Progenitor cell of endocrine pancreas (in vitro differentiated cells): ENCODE measurements around the gene LYZL4. TPM values are rescaled to one million over a fixed set of nuclear protein-coding genes. Genes with fewer than 3 reads are reported as not detected.

Experiments used
- DNase-seq: peaks from one replicate; pipeline ENCODE4 v3.0.0; 2021; ENCODE audit warnings: low spot score; ENCODE audit not compliant: unreplicated experiment
- H3K27ac Mint-ChIP-seq: 2 replicates; pipeline ENCODE4 v1.8.0; 2021; ENCODE audit warnings: mild to moderate bottlenecking, moderate library complexity, mixed read lengths
- H3K27me3 Mint-ChIP-seq: 2 replicates; pipeline ENCODE4 v1.8.0; 2021; ENCODE audit warnings: mixed read lengths
- H3K36me3 Mint-ChIP-seq: 2 replicates; pipeline ENCODE4 v1.8.0; 2022; ENCODE audit warnings: mixed read lengths; ENCODE audit not compliant: insufficient read depth
- H3K4me1 Mint-ChIP-seq: 2 replicates; pipeline ENCODE4 v1.8.0; 2021; ENCODE audit warnings: low read depth, mixed read lengths
- H3K4me3 Mint-ChIP-seq: 2 replicates; pipeline ENCODE4 v1.8.0; 2021; ENCODE audit warnings: low read depth, mild to moderate bottlenecking, moderate library complexity, mixed read lengths
- H3K9me3 Mint-ChIP-seq: 2 replicates; pipeline ENCODE4 v1.8.0; 2021; ENCODE audit warnings: low read depth, mixed read lengths
- CTCF ChIP-seq: fragments of 200-600 bp; sonication (generic); IDR thresholded peaks from one replicate; pipeline ENCODE4 v1.5.0; 2021; ENCODE audit warnings: antibody characterized with exemption, mild to moderate bottlenecking; ENCODE audit not compliant: unreplicated experiment
- total RNA-seq: library from RNA; stranded (reverse); gene quantifications from 2 replicates; pipeline ENCODE4 v1.2.1, GENCODE V29; 2021

Gene LYZL4
- total RNA-seq, 1 donor from 2014 or later: not detected

DNA sequence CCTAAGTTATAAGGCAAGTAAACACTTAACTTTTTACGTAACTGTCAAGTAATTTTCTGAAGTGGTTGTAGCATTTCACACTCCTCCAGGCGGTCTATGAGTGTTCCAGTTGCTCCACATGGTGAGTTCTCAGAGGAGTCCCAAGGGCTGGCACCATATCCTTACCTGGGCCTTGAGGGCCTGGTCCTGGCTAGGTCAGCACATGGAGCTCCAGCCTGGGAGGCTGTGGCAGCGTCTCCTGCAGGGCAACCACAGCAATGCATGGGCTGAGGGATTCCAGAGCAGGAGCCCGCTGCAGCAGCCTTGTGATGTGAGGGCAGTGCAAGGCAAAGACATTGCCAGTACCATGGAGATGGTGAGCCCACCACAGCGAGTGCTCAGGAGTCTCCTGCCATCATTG lies 32.2 kb upstream of the LYZL4 start:
- H3K4me1 Mint-ChIP-seq: no peaks in the 10 kb centered on the region
- no peaks in the 10 kb centered on the region for H3K36me3 Mint-ChIP-seq
- H3K9me3 Mint-ChIP-seq: no peaks in the 10 kb centered on the region
- no peak overlapping the region for H3K4me3 Mint-ChIP-seq
- H3K27ac Mint-ChIP-seq: no peak overlapping the region
- no peak for DNase-seq
- TF ChIP-seq CTCF: no peak
- H3K27me3 Mint-ChIP-seq: peaks cover 58% of the 10 kb centered on the region

DNA sequence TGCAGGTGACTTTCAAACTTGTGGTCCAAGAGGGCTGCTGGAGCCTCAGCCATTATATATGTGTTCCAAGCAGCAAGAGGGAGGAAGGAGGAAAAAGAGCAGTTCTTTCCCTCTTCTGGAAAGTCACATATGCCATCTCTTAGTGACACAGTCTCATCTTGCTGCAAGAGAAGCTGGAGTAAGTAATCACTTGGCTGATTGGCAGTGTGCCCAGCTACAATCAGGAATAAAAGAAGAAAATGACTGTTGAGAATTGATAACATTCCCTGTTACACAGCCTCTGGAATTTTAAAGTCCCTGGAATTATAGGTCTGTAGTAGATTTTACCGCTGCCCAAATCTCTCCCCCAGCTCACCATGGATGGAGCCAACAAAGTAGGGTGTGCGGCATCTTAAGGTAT lies 31.4 kb upstream of the LYZL4 start:
- Mint-ChIP-seq H3K4me3 (no peak overlapping the region), H3K9me3 (no peaks in the 10 kb centered on the region), H3K27ac (no peak overlapping the region), H3K36me3 (no peaks in the 10 kb centered on the region), H3K4me1 (no peaks in the 10 kb centered on the region), H3K27me3 (peaks cover 58% of the 10 kb centered on the region)
- DNase-seq: no peak
- no peak for TF ChIP-seq CTCF

GRCh38 chr3:42440924-42441323 lies 30.5 kb upstream of the LYZL4 start:
- Mint-ChIP-seq H3K4me1 (no peaks in the 10 kb centered on the region), H3K27ac (no peak overlapping the region), H3K27me3 (peaks cover 57% of the 10 kb centered on the region), H3K4me3 (no peak overlapping the region), H3K36me3 (no peaks in the 10 kb centered on the region), H3K9me3 (no peaks in the 10 kb centered on the region)
- DNase-seq: no peak
- TF ChIP-seq CTCF: no peak

GRCh38 chr3:42439261-42440115 lies 29.1 kb upstream of the LYZL4 start:
- H3K4me3 Mint-ChIP-seq: no peak overlapping the region
- H3K27ac Mint-ChIP-seq: no peak overlapping the region
- H3K4me1 Mint-ChIP-seq: no peaks in the 10 kb centered on the region
- no peaks in the 10 kb centered on the region for H3K36me3 Mint-ChIP-seq
- no peak for TF ChIP-seq CTCF
- DNase-seq: no peak
- H3K27me3 Mint-ChIP-seq: peaks cover 50% of the 10 kb centered on the region
- no peaks in the 10 kb centered on the region for H3K9me3 Mint-ChIP-seq

DNA sequence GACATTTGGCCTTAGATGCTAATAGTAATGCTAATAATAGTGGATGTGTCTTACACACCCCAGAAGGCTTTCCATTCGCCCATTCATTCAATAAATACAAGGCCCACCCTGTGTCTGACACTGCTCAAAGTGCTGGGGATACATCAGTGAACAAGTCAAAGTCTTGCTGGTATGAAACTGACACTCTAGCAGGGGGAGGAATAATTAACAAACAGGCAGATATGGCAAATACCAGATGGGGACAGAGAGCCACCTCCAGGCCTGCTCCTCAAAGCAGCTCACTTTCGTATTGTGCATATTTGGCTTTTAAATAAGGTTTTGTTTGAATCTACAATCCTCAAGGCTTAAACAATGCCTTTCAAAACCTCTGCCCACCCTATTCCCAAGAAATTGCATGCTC lies 28.3 kb upstream of the LYZL4 start:
- Mint-ChIP-seq H3K27ac (no peak overlapping the region), H3K9me3 (no peaks in the 10 kb centered on the region), H3K36me3 (no peaks in the 10 kb centered on the region), H3K4me1 (no peaks in the 10 kb centered on the region), H3K27me3 (peaks cover 47% of the 10 kb centered on the region), H3K4me3 (no peak overlapping the region)
- TF ChIP-seq CTCF: no peak
- DNase-seq: no peak
